Fibroblast of peridontal ligament (primary cell): ENCODE results near the gene TMPRSS11B.
"Not testable (repeated sequence)": the region's sequence is repeated elsewhere in the genome, so short reads cannot be mapped to it uniquely, and the experiment has no call there.

Experiments used
- DNase-seq: peaks from one replicate; pipeline ENCODE4 v3.0.0-alpha.2; 2010; ENCODE audit errors: extremely low read depth

TMPRSS11B gene

GRCh38 chr4:68228568-68228967 is 16.9 kb downstream of the TMPRSS11B start:
- no peak for DNase-seq

DNA sequence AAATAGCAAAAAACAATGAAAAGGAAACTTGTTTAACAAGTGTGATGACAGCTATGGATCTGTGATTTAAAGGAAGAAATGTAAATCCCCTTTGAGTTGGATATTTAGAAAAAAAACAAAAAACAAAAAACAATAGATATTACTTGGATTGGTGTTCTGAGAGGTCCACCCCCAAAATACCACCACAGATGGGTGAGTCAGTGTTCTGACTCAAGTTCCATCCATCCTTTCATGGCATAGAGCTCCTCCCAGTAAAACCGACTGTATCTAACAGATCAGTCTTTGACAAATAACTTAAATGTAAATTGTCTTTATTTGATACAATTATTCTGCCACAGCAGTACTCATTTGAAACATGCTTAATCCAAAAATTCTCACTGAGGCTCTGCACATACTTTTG is 27.4 kb downstream of the TMPRSS11B start:
- DNase-seq: no peak

DNA sequence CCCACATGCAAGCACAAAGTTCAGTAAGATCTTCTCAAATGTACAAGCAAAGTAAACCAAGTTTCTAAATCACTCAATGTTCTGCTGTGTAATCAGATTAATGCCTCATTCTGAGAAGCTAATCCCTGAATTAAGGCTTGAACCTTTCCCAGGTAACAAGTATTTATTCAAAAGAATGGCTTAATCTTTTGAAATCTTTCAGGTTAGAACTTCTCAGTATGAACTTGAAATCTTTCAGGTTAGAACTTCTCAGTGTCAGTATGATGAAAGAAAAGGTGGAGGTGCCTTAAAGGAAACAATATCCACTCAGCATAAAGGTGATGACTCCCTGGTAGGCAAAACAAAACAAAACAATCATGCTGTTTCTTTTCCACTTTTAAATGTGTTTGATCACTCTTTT is 29.0 kb downstream of the TMPRSS11B start:
- no peak for DNase-seq

DNA sequence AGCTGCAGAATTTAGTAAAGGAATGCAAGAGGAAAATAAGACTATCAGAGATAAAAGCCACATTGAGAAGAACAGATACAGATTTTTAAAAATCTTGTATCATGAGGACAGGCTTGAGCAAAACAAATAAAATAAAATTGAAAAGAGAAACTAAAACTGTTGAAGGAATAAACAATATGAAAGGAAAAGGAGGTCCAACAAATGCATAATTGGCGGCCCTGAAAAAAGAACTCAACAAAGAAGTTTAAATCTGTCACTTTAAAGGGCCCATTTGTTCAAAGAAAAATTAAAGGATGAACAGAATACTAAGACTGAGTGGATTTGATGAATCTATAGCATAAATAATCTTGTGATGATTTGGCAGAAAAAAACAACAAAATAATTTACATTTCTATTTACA is 36.5 kb downstream of the TMPRSS11B start:
- no peak for DNase-seq

DNA sequence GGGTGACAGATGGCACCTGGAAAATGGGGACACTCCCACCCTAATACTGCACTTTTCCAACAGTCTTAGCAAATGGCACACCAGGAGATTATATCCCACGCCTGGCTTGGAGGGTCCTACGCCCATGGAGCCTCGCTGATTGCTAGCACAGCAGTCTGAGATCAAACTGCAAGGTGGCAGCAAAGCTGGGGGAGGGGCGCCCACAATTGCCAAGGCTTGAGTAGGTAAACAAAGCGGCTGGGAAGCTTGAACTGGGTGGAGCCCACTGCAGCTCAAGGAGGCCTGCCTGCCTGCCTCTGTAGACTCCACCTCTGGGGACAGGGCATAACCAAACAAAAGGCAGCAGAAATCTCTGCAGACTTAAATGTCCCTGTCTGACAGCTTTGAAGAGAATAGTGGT is 51.2 kb downstream of the TMPRSS11B start:
- not testable (repeated sequence) for DNase-seq

- DNase-seq: no peak
These were observed 52.3 kb downstream of the TMPRSS11B start for GRCh38 chr4:68193194-68193593.

DNA sequence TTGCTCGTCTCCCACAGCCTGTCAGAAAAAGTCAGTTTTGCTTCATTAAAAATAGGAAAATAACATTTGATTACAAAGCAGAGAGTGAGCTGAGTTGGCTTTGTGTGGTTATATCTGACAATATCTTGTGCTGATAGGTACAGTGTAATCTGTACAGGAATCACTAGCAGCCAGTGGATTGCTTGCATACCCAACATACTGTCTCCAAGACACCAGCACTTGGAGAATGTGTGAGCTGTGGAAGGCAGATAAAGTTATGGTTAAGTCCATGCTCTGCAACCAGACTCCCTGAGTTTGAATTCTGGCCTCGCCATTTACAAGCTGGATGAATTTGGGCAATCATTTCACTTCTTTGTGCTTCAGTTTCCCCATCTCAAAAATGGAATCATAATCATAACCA is 58.3 kb downstream of the TMPRSS11B start:
- no peak for DNase-seq

GRCh38 chr4:68184923-68185322 is 60.6 kb downstream of the TMPRSS11B start:
- DNase-seq: no peak

DNA sequence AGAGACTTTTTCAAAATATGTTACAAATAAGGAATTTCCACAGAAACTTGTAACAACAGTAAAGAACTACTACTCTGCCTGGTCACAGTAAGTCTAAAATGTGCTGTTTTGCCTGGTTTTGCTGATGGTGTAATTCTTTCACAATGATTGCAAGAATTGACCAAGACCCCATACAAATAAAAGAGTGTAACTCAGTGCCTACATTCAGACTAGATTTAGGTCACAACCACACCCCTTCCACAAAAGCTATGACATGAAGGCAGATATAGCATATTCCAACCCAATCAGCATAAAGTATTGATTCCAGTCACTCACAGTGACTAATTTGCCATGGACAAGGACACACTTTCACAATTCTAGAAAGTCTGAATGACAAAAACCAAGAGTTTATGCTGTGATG is 62.1 kb downstream of the TMPRSS11B start:
- no peak for DNase-seq

- no peak for DNase-seq
These were observed 63.1 kb downstream of the TMPRSS11B start for GRCh38 chr4:68182382-68182820.

GRCh38 chr4:68180849-68181526 is 64.5 kb downstream of the TMPRSS11B start:
- no peak for DNase-seq

GRCh38 chr4:68176904-68177303 is 68.6 kb downstream of the TMPRSS11B start:
- DNase-seq: no peak
